Raji (cell line): ENCODE results near the gene FBN1.

Source experiments
- POLR2A ChIP-seq: IDR thresholded peaks from 2 replicates; pipeline ENCODE4 v1.6.1; 2011; ENCODE audit warnings: low read depth, low read length, control low read depth; ENCODE audit not compliant: insufficient read depth

The FBN1 gene

GRCh38 chr15:48559285-48559684 lies 86.2 kb downstream of the FBN1 start:
- no peak for TF ChIP-seq POLR2A

DNA sequence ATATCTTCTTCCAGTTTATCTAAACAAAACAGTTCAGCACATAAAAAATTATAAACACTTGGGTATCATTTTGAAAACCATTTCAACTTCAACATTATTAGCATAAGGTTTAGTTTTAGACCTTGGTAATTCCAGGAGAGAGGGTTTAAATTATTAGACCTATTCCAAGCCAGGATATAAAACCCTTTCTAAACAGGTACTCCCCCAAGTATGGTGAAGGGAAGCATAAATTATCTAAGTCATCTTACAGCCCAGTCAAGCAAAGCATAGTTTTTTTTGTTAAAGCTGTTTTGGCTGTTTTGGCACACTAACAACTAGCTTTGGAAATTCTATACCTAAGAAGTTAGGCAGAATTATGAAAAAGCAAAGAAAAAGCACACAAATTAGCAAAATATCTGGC lies 87.3 kb downstream of the FBN1 start:
- no peak for TF ChIP-seq POLR2A

GRCh38 chr15:48557335-48557734 lies 88.2 kb downstream of the FBN1 start:
- TF ChIP-seq POLR2A: no peak

GRCh38 chr15:48556159-48556897 lies 89.2 kb downstream of the FBN1 start:
- no peak for TF ChIP-seq POLR2A

GRCh38 chr15:48555241-48555881 lies 90.1 kb downstream of the FBN1 start:
- no peak for TF ChIP-seq POLR2A

- TF ChIP-seq POLR2A: no peak
These were observed 91.4 kb downstream of the FBN1 start for GRCh38 chr15:48554112-48554511.

DNA sequence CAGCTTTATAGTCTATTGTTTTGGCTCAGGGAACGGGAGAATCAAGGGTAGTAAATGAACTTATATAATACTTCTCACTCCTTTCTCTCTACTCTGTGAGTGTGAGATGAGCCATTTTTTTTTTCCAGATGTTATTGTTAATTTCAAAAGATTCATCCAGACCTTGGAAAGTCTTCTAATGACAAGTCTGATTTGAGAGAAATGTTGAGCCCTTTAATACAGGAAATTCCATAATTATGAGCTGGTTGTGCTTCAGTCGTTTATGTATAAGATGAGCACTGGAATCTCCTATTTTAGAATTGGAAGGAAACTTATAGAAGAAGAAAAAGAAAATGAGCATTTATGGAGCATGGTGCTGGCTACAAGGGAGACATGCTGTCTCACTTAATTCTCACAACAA lies 92.0 kb downstream of the FBN1 start:
- no peak for TF ChIP-seq POLR2A

GRCh38 chr15:48550822-48551525 lies 94.5 kb downstream of the FBN1 start:
- TF ChIP-seq POLR2A: no peak

DNA sequence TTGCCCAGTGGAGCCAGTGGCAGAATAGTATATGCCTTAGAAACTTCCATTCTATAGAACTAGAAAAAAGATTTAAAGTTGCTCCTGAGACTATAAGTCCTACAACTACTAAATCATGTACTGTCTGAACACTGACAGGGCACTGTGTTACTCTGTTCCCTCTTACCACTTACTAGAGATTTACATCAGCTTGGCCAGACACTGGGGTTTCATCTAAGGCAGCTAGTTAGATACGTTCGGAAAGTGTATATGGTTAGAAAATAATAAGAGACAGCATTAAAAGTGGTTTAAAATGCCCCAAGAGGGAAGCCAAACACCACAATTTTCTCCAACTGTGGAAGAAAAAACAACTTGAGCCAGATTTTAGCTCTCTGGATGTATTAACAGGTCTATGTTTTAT lies 97.1 kb downstream of the FBN1 start:
- no peak for TF ChIP-seq POLR2A

DNA sequence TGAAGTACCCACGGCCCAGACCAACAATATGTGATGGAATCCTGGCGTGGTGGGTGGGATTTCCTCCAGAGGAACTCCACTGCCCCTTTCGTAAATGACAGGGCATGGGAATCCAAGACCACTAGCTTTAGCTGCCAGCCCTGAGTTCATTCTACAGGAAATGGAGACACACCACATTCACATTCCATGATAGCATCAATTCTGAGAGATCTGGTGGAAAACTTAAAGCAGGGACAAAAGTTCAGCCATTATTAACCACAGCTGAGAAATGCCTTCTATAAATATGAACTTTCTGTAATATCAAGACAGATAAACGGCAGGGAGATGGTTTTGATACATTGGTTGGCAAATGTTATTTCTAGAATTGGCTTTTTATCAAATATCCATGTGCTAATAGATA lies 98.2 kb downstream of the FBN1 start:
- TF ChIP-seq POLR2A: no peak

GRCh38 chr15:48546296-48546695 lies 99.2 kb downstream of the FBN1 start:
- TF ChIP-seq POLR2A: no peak

GRCh38 chr15:48544778-48545177 lies 100.7 kb downstream of the FBN1 start:
- no peak for TF ChIP-seq POLR2A

GRCh38 chr15:48541341-48542278 lies 103.9 kb downstream of the FBN1 start:
- no peak for TF ChIP-seq POLR2A

- no peak for TF ChIP-seq POLR2A
These were observed 104.8 kb downstream of the FBN1 start for GRCh38 chr15:48540756-48541155.

DNA sequence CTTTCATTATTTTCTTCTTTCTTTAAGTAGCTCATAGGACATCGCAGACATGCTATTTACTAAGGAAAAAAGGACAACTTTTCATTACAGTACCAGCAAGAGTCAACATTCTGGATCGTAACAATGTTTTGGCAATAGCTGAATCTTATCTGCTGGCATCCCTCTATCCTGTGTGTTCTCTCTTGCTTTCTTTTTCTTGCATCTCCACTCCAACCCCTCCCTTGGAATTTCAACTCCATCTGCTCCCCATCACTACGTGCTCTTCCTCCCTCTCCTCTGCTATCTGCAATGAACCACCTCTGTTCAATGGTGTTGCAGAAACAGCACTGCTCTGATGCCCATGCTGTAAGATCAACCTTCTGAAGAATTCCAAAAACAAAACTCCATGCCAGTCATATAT lies 106.6 kb downstream of the FBN1 start:
- no peak for TF ChIP-seq POLR2A
